Right lobe of liver (tissue), 6 donors: ENCODE measurements around the gene SNU13. TPM values are rescaled to one million over a fixed set of nuclear protein-coding genes. Genes with fewer than 3 reads are reported as not detected.
"Not testable (repeated sequence)": the region's sequence is repeated elsewhere in the genome, so short reads cannot be mapped to it uniquely, and the experiment has no call there.

Experiments
- ATAC-seq, 4 donors: fragments of 200-7000 bp; cut with Tn5 transposase; one replicate each; pipeline ENCODE4 v1.9.1; 2020; ENCODE audit warnings: mild to moderate bottlenecking in 4 of 4, moderate library complexity in 4 of 4
- DNase-seq, 3 donors: peaks; one replicate each; pipeline ENCODE4 v3.0.0-alpha.2; 2020
- H3K27ac ChIP-seq, 3 donors: fragments of 200-600 bp; one replicate each; pipeline ENCODE4 v1.8.0; 2022
- H3K27me3 ChIP-seq, 2 donors: fragments of 200-600 bp; one replicate each; pipeline ENCODE4 v1.8.0; 2022
- H3K36me3 ChIP-seq, 4 donors: fragments of 200-600 bp; sonication (generic) in 1 of 4; one replicate each; pipeline versions ENCODE4 v1.5.1 to v1.8.0; 2017 to 2022; ENCODE audit warnings: control low read depth in 1 of 4
- H3K4me1 ChIP-seq, 4 donors: fragments of 200-600 bp; sonication (generic) in 1 of 4; one replicate each; pipeline versions ENCODE4 v1.5.1 to v1.8.0; 2017 to 2022; ENCODE audit warnings: control low read depth in 1 of 4
- H3K4me3 ChIP-seq, 3 donors: fragments of 200-600 bp; one replicate each; pipeline ENCODE4 v1.8.0; 2022
- H3K9me3 ChIP-seq, 4 donors: fragments of 200-600 bp; sonication (generic) in 1 of 4; one replicate each; pipeline versions ENCODE4 v1.5.1 to v1.8.0; 2017 to 2022; ENCODE audit warnings: control low read depth in 1 of 4
- POLR2A ChIP-seq: fragments of 450-650 bp; IDR thresholded peaks from one replicate; pipeline ENCODE4 v1.6.1; 2017; ENCODE audit warnings: antibody characterized with exemption, mild to moderate bottlenecking
- WGBS: methylation state at CpG from one replicate; pipeline ENCODE4 v1.1.6; 2018; ENCODE audit warnings: low coverage, low lambda C conversion rate; ENCODE audit not compliant: insufficient coverage; ENCODE audit errors: missing lambda C conversion rate; 5-methylcytosine and 5-hydroxymethylcytosine counted together
- intact Hi-C, 2 donors: fragments of 100-400 bp; cut with DNase I; formaldehyde crosslinking; loops; one replicate each; pipeline versions ENCODE4 v1.11.2 to v1.14.1; 2022
- total RNA-seq, 6 experiments: library from RNA; depleted of rRNA in 2 of 6; stranded (reverse); fragments of >200 nt in 2 of 6; fragmentation: NEBNext Ultra II Directional in 3 of 6; extraction: Animal tissue kit (Norgen Biotek cat#: 25700) in 3 of 6; gene quantifications; one replicate each; pipeline versions ENCODE4 v1.1.0 to v1.2.4, GENCODE V29; 2016 to 2023
- TF ChIP-seq, protein P1 (sequence below), 4 donors: fragments of 200-600 bp in 3 of 4; fragments of 450-650 bp in 1 of 4; IDR thresholded peaks; one replicate each; pipeline versions ENCODE4 v1.5.1 to v1.8.0; 2016 to 2022; ENCODE audit warnings: antibody characterized with exemption in 4 of 4, mild to moderate bottlenecking in 2 of 4
- donor health status: DM: no; HTN: yes; CAD: no.
- donor health status: DM: no; HTN: no; CAD: no.
- donor health status: DM: no; HTN: no; CAD: no.
- donor health status: DM: no; HTN: yes; CAD: no.
- donor health status: DM: no; HTN: yes; CAD: no.

SNU13 gene
- total RNA-seq, 6 experiments from 2014 or later = 43.1 to 65.4 (median 50.1) TPM

DNA sequence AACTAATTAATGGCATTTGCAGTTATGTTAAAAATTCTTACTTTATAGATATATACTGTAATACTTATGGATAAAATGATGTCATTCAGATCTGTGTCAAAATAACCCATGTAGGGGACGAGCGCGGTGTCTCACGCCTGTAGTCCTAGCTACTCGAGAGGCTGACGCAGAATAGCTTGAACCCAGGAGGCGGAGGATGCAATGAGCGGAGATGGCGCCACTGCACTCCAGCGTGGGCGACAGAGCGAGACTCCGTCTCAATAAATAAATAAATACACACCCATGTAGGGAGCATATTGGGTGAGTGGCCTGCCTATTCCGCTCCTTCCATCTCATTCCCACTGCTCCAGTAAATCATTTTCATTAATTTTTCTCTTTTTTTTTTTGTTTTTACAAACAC lies 7.1 kb downstream of the SNU13 start:
- peak; percentile 13 to 32 (median 17) for ATAC-seq
- intact Hi-C loops = no loop called here
- WGBS = 27% methylated on average over 10 of the region's 14 CpGs
- Histone ChIP-seq H3K9me3 (no peaks in the 10 kb centered on the region), H3K4me3 (peak overlapping the region; percentile 56 to 70 (median 67)), H3K4me1 (peaks cover 0 to 4% (median 0%) of the 10 kb centered on the region in 4 donors), H3K36me3 (peaks cover 0 to 37% (median 11%) of the 10 kb centered on the region in 4 donors), H3K27ac (peak overlapping the region in 1 of 3 donors; percentile 76), H3K27me3 (no peaks in the 10 kb centered on the region)
- TF ChIP-seq POLR2A = no peak
- TF ChIP-seq, protein P1, sequence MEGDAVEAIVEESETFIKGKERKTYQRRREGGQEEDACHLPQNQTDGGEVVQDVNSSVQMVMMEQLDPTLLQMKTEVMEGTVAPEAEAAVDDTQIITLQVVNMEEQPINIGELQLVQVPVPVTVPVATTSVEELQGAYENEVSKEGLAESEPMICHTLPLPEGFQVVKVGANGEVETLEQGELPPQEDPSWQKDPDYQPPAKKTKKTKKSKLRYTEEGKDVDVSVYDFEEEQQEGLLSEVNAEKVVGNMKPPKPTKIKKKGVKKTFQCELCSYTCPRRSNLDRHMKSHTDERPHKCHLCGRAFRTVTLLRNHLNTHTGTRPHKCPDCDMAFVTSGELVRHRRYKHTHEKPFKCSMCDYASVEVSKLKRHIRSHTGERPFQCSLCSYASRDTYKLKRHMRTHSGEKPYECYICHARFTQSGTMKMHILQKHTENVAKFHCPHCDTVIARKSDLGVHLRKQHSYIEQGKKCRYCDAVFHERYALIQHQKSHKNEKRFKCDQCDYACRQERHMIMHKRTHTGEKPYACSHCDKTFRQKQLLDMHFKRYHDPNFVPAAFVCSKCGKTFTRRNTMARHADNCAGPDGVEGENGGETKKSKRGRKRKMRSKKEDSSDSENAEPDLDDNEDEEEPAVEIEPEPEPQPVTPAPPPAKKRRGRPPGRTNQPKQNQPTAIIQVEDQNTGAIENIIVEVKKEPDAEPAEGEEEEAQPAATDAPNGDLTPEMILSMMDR (IDR thresholded peaks at IDR 0.05) = no peak
- DNase-seq = no peak

DNA sequence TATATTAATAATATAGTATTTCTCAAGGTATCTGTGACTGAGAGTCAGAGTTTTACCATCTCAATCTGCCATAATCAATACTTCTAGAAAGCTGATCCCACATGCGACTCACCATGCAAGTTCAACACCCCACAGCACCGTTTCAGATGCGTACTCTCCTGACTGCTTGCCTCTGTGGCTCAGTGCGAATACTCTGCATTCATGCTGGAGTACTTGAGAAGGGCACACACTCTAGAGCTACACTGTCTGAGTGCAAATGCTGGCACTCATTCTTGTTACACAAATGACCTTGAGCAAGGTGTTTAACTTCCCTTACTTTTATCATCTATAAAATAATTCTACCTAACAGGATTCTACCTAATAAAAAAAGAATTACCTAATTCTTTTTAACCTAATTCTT lies 12.5 kb downstream of the SNU13 start:
- DNase-seq (peak in 1 of 3 donors; percentile 5), ATAC-seq (no peak)
- no peaks in the 10 kb centered on the region for H3K9me3 ChIP-seq
- TF ChIP-seq, protein P1 (IDR thresholded peaks at IDR 0.05) = no peak
- TF ChIP-seq POLR2A = no peak
- no peak overlapping the region for H3K4me3 ChIP-seq
- H3K27me3 ChIP-seq = no peaks in the 10 kb centered on the region
- WGBS = 87% methylated on average over 4 of the region's 4 CpGs
- H3K27ac ChIP-seq = no peak overlapping the region
- intact Hi-C loops = no loop called here
- peaks cover 0 to 9% (median 0%) of the 10 kb centered on the region in 4 donors for H3K4me1 ChIP-seq
- H3K36me3 ChIP-seq = peaks cover 0 to 43% (median 16%) of the 10 kb centered on the region in 4 donors

DNA sequence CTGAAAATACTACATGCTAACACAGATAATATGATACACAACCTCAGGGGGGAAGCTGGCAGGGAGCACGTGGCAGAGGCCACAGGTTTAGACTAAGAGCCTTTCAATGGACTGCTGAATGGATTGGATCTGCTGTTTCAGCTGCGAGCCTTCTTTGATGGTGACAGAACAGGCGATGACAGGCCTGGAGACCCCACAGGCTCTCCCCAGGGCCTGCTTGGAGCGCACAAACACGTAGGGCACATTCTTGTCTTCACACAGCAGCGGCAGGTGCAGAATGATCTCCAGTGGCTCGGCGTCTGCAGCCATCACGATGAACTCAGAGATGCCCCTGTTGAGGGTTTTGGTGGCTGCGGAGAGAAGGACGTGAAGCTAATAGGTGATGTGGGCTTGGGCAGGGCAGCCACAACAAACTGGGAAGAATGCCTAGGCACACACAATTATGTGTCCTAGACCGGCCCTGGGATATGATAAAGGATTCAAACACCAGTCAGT lies 13.8 kb downstream of the SNU13 start:
- no CpG with 5 or more reads among the region's 12 CpGs for WGBS
- Histone ChIP-seq H3K4me1 (peaks cover 0 to 9% (median 0%) of the 10 kb centered on the region in 4 donors), H3K27me3 (no peaks in the 10 kb centered on the region), H3K4me3 (no peak overlapping the region), H3K9me3 (no peaks in the 10 kb centered on the region), H3K36me3 (peaks cover 0 to 35% (median 15%) of the 10 kb centered on the region in 4 donors), H3K27ac (no peak overlapping the region)
- intact Hi-C loops = no loop called here
- TF ChIP-seq, protein P1 (IDR thresholded peaks at IDR 0.05) = no peak
- no peak for TF ChIP-seq POLR2A
- DNase-seq (no peak), ATAC-seq (no peak)

DNA sequence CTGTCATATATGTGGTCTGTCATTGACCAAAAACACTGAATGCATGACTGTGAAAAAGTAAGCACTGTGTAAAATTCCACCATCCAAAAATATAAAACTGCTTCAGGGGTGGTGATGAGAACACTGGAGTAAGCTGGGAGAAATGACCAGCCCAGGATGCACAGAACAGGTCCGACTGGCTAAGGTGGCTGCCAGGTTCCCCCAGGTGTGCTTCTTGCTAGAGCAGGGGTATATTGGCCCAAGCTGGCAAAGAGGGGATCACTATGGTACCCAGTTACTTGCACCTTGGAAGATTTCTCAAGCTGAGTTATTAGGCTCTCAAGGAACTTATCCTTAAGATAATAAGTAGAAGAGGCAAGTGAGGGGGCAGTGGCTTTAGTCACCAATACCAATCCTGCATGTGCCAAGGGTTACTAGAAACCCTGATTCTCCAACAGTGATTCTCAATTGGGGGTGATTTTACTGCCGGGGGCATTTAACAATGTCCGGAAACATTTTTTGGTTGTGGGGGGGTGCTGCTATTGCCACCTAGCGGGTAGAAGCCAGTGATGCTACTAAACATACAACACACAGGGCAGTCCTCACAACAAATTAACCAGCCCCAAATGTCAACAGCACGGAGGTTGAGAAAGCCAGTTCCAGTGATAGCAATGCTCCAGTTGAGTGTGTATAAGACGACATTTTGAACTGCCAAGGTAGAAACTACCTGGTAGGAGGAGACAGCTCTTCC lies 15.7 kb downstream of the SNU13 start:
- Histone ChIP-seq H3K27ac (no peak overlapping the region), H3K27me3 (no peaks in the 10 kb centered on the region), H3K4me3 (no peak overlapping the region), H3K9me3 (no peaks in the 10 kb centered on the region), H3K36me3 (peaks cover 0 to 17% (median 6%) of the 10 kb centered on the region in 4 donors), H3K4me1 (peaks cover 0 to 9% (median 0%) of the 10 kb centered on the region in 4 donors)
- TF ChIP-seq, protein P1 (IDR thresholded peaks at IDR 0.05) = peak; percentile 30 to 52 (median 38)
- TF ChIP-seq POLR2A = no peak
- 25% methylated on average over 4 of the region's 6 CpGs for WGBS
- peak; percentile 80 to 94 (median 84) for ATAC-seq
- no peak for DNase-seq
- intact Hi-C loops = no loop called here

DNA sequence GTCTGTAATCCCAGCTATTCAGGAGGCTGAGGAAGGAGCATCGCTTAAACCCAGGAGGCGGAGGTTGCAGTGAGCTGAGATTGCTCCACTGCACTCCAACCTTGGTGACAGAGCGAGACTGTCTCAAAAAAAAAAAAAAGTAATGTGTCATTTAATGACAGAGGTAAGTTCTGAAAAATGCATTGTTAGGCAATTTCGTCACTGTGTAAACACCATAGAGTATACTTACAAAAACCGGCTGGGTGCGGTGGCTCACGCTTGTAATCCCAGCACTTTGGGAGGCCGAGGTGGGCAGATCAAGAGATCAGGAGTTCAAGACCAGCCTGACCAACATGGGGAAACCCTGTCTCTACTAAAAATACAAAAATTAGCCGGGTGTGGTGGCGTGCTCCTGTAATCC lies 16.6 kb downstream of the SNU13 start:
- H3K4me3 ChIP-seq, H3K9me3 ChIP-seq, DNase-seq, H3K27ac ChIP-seq, H3K4me1 ChIP-seq, H3K36me3 ChIP-seq, intact Hi-C loops, H3K27me3 ChIP-seq: not testable (repeated sequence)
- 36% methylated on average over 7 of the region's 10 CpGs for WGBS
- ATAC-seq = peak in 3 of 4 donors; percentile 19 to 58 (median 43)
